Measurements from ENCODE around the gene PTPRG. TPM values are rescaled to one million over a fixed set of nuclear protein-coding genes. Genes with fewer than 3 reads are reported as not detected.

Gene PTPRG
- polyA plus RNA-seq, 5 donors: 28.0 to 55.8 (median 48.4) TPM

- no peak for DNase-seq
These were observed 55.7 kb downstream of the PTPRG start for GRCh38 chr3:61617041-61617440.

GRCh38 chr3:61617651-61618050, 56.3 kb downstream of the PTPRG start:
- DNase-seq: no peak

- DNase-seq: no peak
These were observed 56.9 kb downstream of the PTPRG start for GRCh38 chr3:61618231-61618630.

DNA sequence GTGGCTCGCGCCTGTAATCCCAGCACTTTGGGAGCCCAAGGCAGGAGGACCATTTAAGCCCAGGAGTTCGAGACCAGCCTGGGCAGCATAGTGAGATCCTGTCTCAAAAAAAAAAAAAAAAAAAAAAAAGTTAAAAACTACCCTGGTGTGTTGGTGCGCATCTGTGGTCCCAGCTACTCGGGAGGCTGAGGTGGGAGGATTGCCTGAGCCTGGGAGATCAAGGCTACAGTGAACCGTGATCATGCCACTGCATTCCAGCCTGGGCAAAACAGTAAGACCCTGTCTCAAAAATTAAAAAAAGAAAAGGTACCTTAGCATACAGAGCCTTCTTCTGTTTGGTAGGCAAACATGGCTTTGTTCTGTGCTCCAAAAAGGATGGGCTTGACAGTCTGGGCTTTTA, 57.5 kb downstream of the PTPRG start:
- no peak for DNase-seq

GRCh38 chr3:61620073-61620472, 58.7 kb downstream of the PTPRG start:
- DNase-seq: no peak

- no peak for DNase-seq
These were observed 62.9 kb downstream of the PTPRG start for GRCh38 chr3:61624300-61624699.

GRCh38 chr3:61625429-61625828, 64.1 kb downstream of the PTPRG start:
- no peak for DNase-seq

DNA sequence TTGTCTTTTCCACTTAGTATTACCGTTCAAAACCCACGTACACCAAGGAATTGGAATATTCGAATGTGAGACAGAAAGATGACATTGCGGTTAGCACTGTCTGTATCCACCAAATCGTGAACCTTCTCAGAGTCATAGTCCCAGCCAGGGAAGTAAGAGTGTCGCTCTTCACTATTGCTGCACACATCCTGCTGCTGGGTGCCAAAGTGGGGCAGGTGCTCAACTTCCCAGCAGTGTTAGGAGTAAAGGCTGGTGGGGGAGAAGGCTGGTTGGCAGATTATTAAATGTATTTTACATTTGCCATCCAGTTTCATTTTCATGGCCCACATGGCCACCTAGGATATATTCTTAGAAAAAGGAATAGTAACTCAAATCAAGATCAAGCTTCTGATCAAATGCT, 65.1 kb downstream of the PTPRG start:
- no peak for DNase-seq

- DNase-seq: peak; percentile 23 to 25
These were observed 66.4 kb downstream of the PTPRG start for GRCh38 chr3:61627768-61628185.

DNA sequence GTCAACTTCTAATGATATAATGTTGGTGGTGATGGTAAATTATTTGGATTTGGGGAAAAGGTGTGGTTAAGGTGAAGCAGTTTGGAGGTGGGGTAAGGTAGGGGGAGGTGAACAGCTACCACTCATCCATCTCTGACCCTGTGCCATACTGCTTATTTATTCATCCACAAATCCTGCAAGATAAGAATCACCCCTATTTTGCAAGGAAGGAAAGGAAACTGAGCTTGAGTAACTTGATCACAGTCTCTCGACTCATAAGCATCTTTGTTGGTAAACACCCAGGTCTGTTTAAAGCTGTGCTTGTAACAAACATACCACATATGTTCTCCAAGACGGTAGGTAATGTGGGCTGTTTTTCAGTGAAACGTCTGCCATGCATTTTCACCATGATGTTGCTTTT, 67.3 kb downstream of the PTPRG start:
- no peak for DNase-seq

DNA sequence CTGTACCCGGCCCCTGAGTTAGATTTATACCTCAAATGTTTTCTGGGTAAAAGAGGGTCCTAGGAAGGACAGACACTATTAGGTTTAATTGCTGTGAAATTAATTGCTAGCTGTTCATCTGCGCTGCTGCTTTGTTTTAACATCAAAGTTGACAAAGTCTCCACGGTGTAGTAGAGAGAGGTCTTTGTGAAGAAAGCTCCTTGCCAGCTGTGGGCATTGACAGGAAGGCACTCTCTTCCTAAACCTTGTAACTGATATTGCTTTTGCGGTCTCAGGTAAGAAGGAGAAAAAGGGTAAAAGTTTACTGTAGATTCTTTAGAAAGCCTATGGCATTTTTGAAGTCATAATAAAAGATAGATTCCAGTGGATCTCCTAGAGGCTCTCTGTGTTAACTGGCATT, 68.1 kb downstream of the PTPRG start:
- DNase-seq: no peak

GRCh38 chr3:61631108-61631769, 69.9 kb downstream of the PTPRG start:
- no peak for DNase-seq

DNA sequence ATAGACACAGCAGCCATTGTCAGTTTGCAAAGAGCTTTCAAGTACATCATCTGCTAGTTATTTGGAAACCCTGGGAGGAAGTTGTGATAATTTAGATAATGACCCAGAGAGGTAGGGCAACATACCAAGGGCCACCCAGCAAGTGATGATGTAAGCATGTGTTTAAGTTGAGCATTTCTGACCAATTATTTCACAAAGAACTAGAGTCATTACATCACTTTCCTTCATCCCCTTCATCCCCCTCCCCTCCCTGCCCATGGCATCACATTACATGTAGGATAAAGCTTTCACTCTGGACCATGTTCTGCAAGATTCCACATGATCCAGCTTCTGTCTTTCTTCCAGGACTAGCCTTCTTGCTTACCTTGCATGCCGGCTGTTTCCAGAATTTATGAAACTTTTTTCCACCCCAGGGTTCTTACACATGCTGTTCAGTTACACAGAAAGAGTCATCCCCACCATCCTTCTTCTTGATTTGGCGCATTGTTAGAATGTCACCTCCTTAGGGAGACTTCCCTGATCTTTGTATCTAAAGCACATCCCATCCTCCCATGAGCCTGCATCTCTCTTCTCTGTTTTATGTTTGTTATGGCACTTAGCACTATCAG, 71.3 kb downstream of the PTPRG start:
- DNase-seq: no peak

- DNase-seq: no peak
These were observed 73.3 kb downstream of the PTPRG start for GRCh38 chr3:61634678-61635077.

DNA sequence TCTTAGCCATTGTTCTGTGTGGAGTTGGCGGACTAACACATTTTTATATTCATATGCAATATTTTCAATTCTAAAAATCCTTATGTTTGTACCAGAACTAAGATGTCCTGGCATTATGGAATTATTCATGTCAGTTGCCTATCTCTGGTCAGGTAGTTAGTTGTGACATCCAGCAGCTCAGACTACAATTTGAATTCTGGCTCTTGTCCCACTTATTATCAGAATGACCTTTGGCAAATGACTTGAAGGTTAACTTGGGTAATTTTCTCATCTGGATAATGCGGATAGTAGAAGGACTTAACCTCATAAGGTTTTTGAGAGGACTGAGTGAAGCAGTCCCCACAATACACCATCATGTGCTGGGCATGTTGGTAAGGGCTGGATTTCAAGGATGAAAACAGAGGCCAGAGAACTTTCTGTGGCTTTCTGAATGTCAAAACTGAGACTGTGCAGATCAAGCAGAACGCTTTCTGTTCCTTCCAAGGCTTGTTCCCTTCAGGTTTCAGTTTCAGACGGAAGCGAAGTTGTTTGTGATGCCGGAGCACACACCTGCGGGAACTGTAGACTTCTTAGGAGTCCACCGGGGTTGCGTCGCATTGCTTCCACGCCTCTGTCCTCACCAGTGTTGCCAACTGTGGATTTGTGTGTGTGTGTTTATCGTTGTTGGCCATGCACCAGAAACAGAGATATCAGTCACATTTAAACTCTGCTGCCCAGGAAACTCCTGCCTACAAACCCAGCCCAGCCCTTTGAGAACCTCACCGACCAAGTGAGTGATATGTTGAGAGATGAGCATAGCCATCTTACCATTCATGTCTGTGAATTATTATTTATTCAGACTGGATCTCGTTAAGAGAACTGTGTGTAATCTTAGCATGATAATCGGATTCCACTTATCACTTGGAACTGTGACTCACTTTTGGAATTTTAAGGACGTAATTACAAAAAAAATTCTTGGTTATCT, 76.0 kb downstream of the PTPRG start:
- DNase-seq: no peak

- no peak for DNase-seq
These were observed 77.4 kb downstream of the PTPRG start for GRCh38 chr3:61638741-61639140.

DNA sequence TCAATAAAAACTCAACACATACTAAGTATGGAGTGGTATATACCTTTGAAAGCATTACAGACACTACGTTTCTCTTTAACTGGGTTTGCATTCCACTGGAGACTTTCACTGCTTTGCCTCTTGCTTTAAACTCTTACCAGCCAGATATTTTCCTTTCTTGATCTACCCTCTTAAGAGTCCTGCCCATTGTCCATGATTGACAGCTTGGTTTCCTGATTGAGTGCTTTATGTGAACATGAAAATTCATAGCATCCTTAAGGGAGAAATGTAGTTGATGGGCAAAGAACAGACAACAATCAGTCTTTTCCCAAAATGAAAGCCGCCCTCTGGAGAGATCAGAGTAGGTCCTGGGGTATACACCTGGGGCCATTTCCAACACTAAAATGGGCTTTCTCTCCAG, 78.6 kb downstream of the PTPRG start:
- no peak for DNase-seq

- no peak for DNase-seq
These were observed 83.8 kb downstream of the PTPRG start for GRCh38 chr3:61645148-61645547.

DNA sequence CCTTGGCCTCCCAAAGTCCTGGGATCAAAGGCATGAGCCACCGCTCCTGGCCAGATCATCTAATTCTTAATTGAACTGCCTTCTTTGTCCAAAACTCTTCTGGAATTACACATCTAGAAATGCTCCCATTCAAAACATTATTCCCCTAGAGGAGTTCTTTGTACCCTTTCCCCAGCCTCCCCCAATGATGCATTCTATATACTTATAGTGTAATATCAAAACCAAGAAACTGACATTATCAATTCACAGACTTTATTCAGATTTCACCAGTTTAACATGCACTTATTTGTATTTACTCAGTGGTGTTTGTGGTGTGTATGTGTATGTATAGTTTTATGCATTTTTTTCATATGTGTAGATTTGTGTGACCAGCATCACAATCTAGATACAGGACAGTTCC, 85.0 kb downstream of the PTPRG start:
- no peak for DNase-seq

GRCh38 chr3:61646851-61647525, 85.6 kb downstream of the PTPRG start:
- no peak for DNase-seq

GRCh38 chr3:61648481-61648880, 87.1 kb downstream of the PTPRG start:
- DNase-seq: no peak

All from right lung (tissue), 5 donors.